Keratinocyte (primary cell): ENCODE measurements around the gene THRB.

Experiments
- CTCF ChIP-seq, 3 experiments: IDR thresholded peaks in 1 of 3; conservative IDR thresholded peaks in 1 of 3; optimal IDR thresholded peaks in 1 of 3; 2 replicates in 2 of 3; 3 replicates in 1 of 3; pipeline versions ENCODE3 to v1.5.1; 2011; ENCODE audit warnings: low read length in 3 of 3, mild to moderate bottlenecking in 3 of 3, moderate library complexity in 2 of 3, control low read depth in 1 of 3, inconsistent platforms in 1 of 3; ENCODE audit not compliant: insufficient read depth in 2 of 3; ENCODE audit errors: extremely low read depth in 1 of 3
- EZH2 ChIP-seq: IDR thresholded peaks from one replicate; pipeline ENCODE4 v1.6.1; 2012; ENCODE audit warnings: inconsistent platforms, mild to moderate bottlenecking, low read length, moderate library complexity

GRCh38 chr3:24272408-24272807 lies 222.2 kb downstream of the THRB start:
- no peak for TF ChIP-seq CTCF (optimal IDR thresholded peaks at IDR 0.05 in 1 of 3, IDR thresholded peaks at IDR 0.05 in 1 of 3, conservative IDR thresholded peaks at IDR 0.05 in 1 of 3; ENCODE audit: extremely low read depth in 1 of 3, insufficient read depth in 2 of 3, low read length in 3 of 3)
- no peak for TF ChIP-seq EZH2
